Endothelial cell of umbilical vein (primary cell): ENCODE measurements around the gene MS4A7. TPM values are rescaled to one million over a fixed set of nuclear protein-coding genes. Genes with fewer than 3 reads are reported as not detected.

ENCODE experiments used
- BruUV-seq: library from RNA; stranded (reverse); fragments of 400-500 nt; replicated peaks from 2 replicates; lab custom pipeline; 2021; lab: Mats Ljungman, UMichigan
- CTCF ChIA-PET: fragments of 300-600, 350-600 bp; sonication (Branson Sonifier 250); formaldehyde crosslinking; loops from one replicate; lab custom pipeline; 2021; ENCODE audit warnings: antibody characterized with exemption, inconsistent platforms; lab: Charles Lee
- POLR2A ChIA-PET: fragments of 300-600, 350-600 bp; sonication (Branson Sonifier 250); formaldehyde crosslinking; loops from one replicate; lab custom pipeline; 2021; ENCODE audit warnings: antibody characterized with exemption, inconsistent platforms; lab: Charles Lee
- DNase-seq: peaks from one replicate; pipeline ENCODE4 v3.0.0-alpha.2; 2011; ENCODE audit warnings: low read depth, low spot score
- FAIRE-seq: peaks from 2 replicates; lab custom pipeline; 2011; peaks lifted over from hg19 to GRCh38; lab: Jason Lieb, UNC
- H2AFZ ChIP-seq: 2 replicates; pipeline ENCODE4 v1.6.0; 2012; ENCODE audit warnings: low read depth, low read length, control low read depth, inconsistent platforms
- H3K27ac ChIP-seq: 2 replicates; pipeline ENCODE4 v1.5.1; 2011; ENCODE audit warnings: low read depth, mild to moderate bottlenecking, control low read depth, low read length, moderate library complexity; ENCODE audit not compliant: insufficient read depth
- H3K27me3 ChIP-seq, 2 experiments: 2 replicates each; pipeline versions ENCODE4 v1.6.0 to v1.6.1; 2011; ENCODE audit warnings: low read length in 2 of 2, mixed read lengths in 1 of 2; ENCODE audit not compliant: control insufficient read depth in 2 of 2, insufficient read depth in 2 of 2
- H3K36me3 ChIP-seq, 2 experiments: 2 replicates in 1 of 2; 3 replicates in 1 of 2; pipeline ENCODE4 v1.5.1; 2011; ENCODE audit warnings: low read length in 2 of 2, mild to moderate bottlenecking in 1 of 2, moderate library complexity in 1 of 2; ENCODE audit not compliant: control insufficient read depth in 2 of 2, insufficient read depth in 2 of 2; ENCODE audit errors: extremely low read depth in 1 of 2
- H3K4me1 ChIP-seq: 3 replicates; pipeline ENCODE4 v1.5.1; 2011; ENCODE audit warnings: mild to moderate bottlenecking, low read length; ENCODE audit not compliant: control insufficient read depth, insufficient read depth; ENCODE audit errors: extremely low read depth
- H3K4me2 ChIP-seq: 2 replicates; pipeline ENCODE4 v1.6.1; 2011; ENCODE audit warnings: low read length, control low read depth, mixed read lengths; ENCODE audit not compliant: insufficient read depth
- H3K4me3 ChIP-seq, 3 experiments: fragments of 200-600 bp in 1 of 3; sonication (generic), shearing (Covaris generic) in 1 of 3; replicated peaks in 1 of 3; 2 replicates each; pipeline ENCODE4 v1.5.1; 2011 to 2016; ENCODE audit warnings: control low read depth in 3 of 3, low read length in 3 of 3, mild to moderate bottlenecking in 2 of 3, inconsistent platforms in 1 of 3, low read depth in 1 of 3, moderate library complexity in 1 of 3; ENCODE audit not compliant: insufficient read depth in 1 of 3
- H3K79me2 ChIP-seq: 2 replicates; pipeline ENCODE4 v1.6.0; 2012; ENCODE audit warnings: low read length, inconsistent platforms; ENCODE audit not compliant: control insufficient read depth, insufficient read depth
- H3K9ac ChIP-seq: replicated peaks from 2 replicates; pipeline ENCODE3; 2011; ENCODE audit warnings: low read length, control low read depth; ENCODE audit not compliant: insufficient read depth; ENCODE audit errors: extremely low read depth
- H3K9me1 ChIP-seq: replicated peaks from 3 replicates; pipeline ENCODE4 v1.6.0; 2011; ENCODE audit warnings: mild to moderate bottlenecking, low read length; ENCODE audit not compliant: control insufficient read depth, insufficient read depth; ENCODE audit errors: extremely low read depth
- H3K9me3 ChIP-seq: replicated peaks from 2 replicates; pipeline ENCODE4 v1.5.1; 2012; ENCODE audit warnings: low read length, inconsistent platforms; ENCODE audit not compliant: control insufficient read depth, insufficient read depth
- H4K20me1 ChIP-seq: replicated peaks from 2 replicates; pipeline ENCODE3; 2011; ENCODE audit warnings: mild to moderate bottlenecking, low read length; ENCODE audit not compliant: control insufficient read depth, insufficient read depth; ENCODE audit errors: extremely low read depth
- EZH2 ChIP-seq: IDR thresholded peaks from 2 replicates; pipeline ENCODE4 v1.6.1; 2012; ENCODE audit warnings: borderline replicate concordance, low read depth, mild to moderate bottlenecking, moderate library complexity, low read length, inconsistent platforms; ENCODE audit not compliant: severe bottlenecking
- FOS ChIP-seq: IDR thresholded peaks from 2 replicates; pipeline ENCODE4 v1.6.1; 2011; ENCODE audit warnings: mild to moderate bottlenecking, low read length, moderate library complexity, borderline replicate concordance; ENCODE audit not compliant: insufficient read depth
- GATA2 ChIP-seq: IDR thresholded peaks from 2 replicates; pipeline ENCODE4 v1.7.0; 2011; ENCODE audit warnings: low read depth, mild to moderate bottlenecking, moderate library complexity, mixed read lengths, low read length; ENCODE audit not compliant: insufficient read length, insufficient read depth
- JUN ChIP-seq: IDR thresholded peaks from 2 replicates; pipeline ENCODE4 v1.6.1; 2011; ENCODE audit warnings: borderline replicate concordance, low read depth; ENCODE audit not compliant: insufficient read length, insufficient read depth
- MYC ChIP-seq: IDR thresholded peaks from one replicate; pipeline ENCODE4 v1.6.1; 2011; ENCODE audit warnings: mild to moderate bottlenecking, low read depth, low read length
- POLR2A ChIP-seq: IDR thresholded peaks from 2 replicates; pipeline ENCODE4 v1.6.1; 2012; ENCODE audit warnings: low read depth, mild to moderate bottlenecking, control low read depth, low read length
- POLR2AphosphoS5 ChIP-seq: IDR thresholded peaks from 2 replicates; pipeline ENCODE4 v1.6.1; 2012; ENCODE audit warnings: low read depth, mild to moderate bottlenecking, control low read depth, low read length, moderate library complexity; ENCODE audit not compliant: insufficient read depth
- dilution Hi-C: fragments of 300-500 bp; cut with MboI; formaldehyde crosslinking; loops from one replicate; pipeline ENCODE4 v1.15.0; 2019; ENCODE audit warnings: low sequenced_read_pairs; ENCODE audit not compliant: extremely low pct_ligation_motif_present
- intact Hi-C: fragments of 100-400 bp; cut with micrococcal nuclease; formaldehyde crosslinking; loops from one replicate; pipeline ENCODE4 v1.10.0; 2022
- polyA plus RNA-seq, 4 experiments: library from polyadenylated mRNA; depleted of rRNA in 3 of 4; stranded (reverse) in 3 of 4; unstranded in 1 of 4; fragments of >200 nt; gene quantifications; 2 replicates each; pipeline versions ENCODE4 v1.2.1 to v1.2.3, GENCODE V29; 2011 to 2012; ENCODE audit warnings: missing spikeins in 1 of 4
- total RNA-seq: library from RNA; stranded (reverse); gene quantifications from 2 replicates; pipeline ENCODE4 v1.2.3, GENCODE V29; 2021
- TF ChIP-seq, protein P1 (sequence below), 2 donors: IDR thresholded peaks; 1 replicate in 1 of 2; 2 replicates in 1 of 2; pipeline ENCODE4 v1.5.1; 2011; ENCODE audit warnings: low read length in 2 of 2, mild to moderate bottlenecking in 2 of 2, moderate library complexity in 2 of 2, control low read depth in 1 of 2, inconsistent platforms in 1 of 2, low read depth in 1 of 2; ENCODE audit not compliant: insufficient read depth in 1 of 2; ENCODE audit errors: extremely low read depth in 1 of 2
- TF ChIP-seq, protein P2 (sequence below): IDR thresholded peaks from 2 replicates; pipeline ENCODE4 v1.6.1; 2011; ENCODE audit not compliant: insufficient read depth, insufficient read length

The MS4A7 gene
- total and polyA plus RNA-seq, 2 donors (not counting 3 experiments of a cell fraction or from before 2014, with no cell fraction given): 0.04 TPM; not detected in 1

DNA sequence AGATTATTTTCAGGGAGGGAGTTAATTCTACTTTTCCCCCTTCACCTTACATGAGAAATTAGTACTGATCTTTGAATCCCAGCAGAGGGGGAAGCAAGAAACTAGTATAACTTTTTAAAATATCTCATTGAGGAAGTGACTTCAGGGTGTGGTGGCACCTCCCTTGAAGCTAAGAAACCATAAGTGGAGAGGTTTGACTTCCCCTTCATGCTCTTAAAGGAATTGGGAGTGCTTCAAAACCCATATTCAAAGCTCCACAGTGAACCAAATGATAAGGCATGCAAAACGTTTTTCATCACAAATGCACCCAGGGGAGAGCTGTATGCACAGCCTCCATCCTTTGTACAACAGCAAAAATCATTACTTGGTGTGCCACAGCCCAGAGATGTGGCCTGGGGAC, 18.5 kb downstream of the MS4A7 start:
- no peaks in the 10 kb centered on the region for H4K20me1 ChIP-seq
- TF ChIP-seq, protein P1, sequence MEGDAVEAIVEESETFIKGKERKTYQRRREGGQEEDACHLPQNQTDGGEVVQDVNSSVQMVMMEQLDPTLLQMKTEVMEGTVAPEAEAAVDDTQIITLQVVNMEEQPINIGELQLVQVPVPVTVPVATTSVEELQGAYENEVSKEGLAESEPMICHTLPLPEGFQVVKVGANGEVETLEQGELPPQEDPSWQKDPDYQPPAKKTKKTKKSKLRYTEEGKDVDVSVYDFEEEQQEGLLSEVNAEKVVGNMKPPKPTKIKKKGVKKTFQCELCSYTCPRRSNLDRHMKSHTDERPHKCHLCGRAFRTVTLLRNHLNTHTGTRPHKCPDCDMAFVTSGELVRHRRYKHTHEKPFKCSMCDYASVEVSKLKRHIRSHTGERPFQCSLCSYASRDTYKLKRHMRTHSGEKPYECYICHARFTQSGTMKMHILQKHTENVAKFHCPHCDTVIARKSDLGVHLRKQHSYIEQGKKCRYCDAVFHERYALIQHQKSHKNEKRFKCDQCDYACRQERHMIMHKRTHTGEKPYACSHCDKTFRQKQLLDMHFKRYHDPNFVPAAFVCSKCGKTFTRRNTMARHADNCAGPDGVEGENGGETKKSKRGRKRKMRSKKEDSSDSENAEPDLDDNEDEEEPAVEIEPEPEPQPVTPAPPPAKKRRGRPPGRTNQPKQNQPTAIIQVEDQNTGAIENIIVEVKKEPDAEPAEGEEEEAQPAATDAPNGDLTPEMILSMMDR (IDR thresholded peaks at IDR 0.05; ENCODE audit: extremely low read depth in 1 of 2, insufficient read depth in 1 of 2, low read depth in 1 of 2, low read length in 2 of 2): no peak
- TF ChIP-seq GATA2: no peak
- no peak for TF ChIP-seq POLR2AphosphoS5
- TF ChIP-seq, protein P2, sequence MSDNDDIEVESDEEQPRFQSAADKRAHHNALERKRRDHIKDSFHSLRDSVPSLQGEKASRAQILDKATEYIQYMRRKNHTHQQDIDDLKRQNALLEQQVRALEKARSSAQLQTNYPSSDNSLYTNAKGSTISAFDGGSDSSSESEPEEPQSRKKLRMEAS: no peak
- no peak for TF ChIP-seq JUN
- TF ChIP-seq POLR2A: no peak
- no peak for TF ChIP-seq FOS
- TF ChIP-seq EZH2: no peak
- TF ChIP-seq MYC: no peak
- no peaks in the 10 kb centered on the region for H3K9me3 ChIP-seq
- ChIA-PET POLR2A (no interaction called here), CTCF (interaction anchor here (1.1 kb wide), 1 partner anchor 51 kb away, joined by 3 read pairs; no protein-coding TSS in a partner anchor)
- no peaks in the 10 kb centered on the region for H3K4me1 ChIP-seq
- H3K36me3 ChIP-seq: no peaks in the 10 kb centered on the region
- dilution Hi-C loops: no loop called here
- no peaks in the 10 kb centered on the region for H3K79me2 ChIP-seq
- no peak for FAIRE-seq
- no TSS peak for BruUV-seq
- no peak overlapping the region for H3K27ac ChIP-seq
- H3K9me1 ChIP-seq: no peaks in the 10 kb centered on the region
- no peak overlapping the region for H3K9ac ChIP-seq
- intact Hi-C loops: no loop called here
- H3K27me3 ChIP-seq: no peaks in the 10 kb centered on the region
- H3K4me2 ChIP-seq: no peak overlapping the region
- no peak for DNase-seq
- H2AFZ ChIP-seq: no peak overlapping the region
- no peak overlapping the region for H3K4me3 ChIP-seq
